Aorta (tissue), 5 donors: Measurements from ENCODE around the gene TAF8. TPM values are rescaled to one million over a fixed set of nuclear protein-coding genes. Genes with fewer than 3 reads are reported as not detected.
"Not testable (repeated sequence)": the region's sequence is repeated elsewhere in the genome, so short reads cannot be mapped to it uniquely, and the experiment has no call there.

Experiments used
- ATAC-seq: fragments of 200-7000 bp; cut with Tn5 transposase; one replicate; pipeline ENCODE4 v1.9.1; 2022; ENCODE audit warnings: moderate library complexity; ENCODE audit not compliant: low FRiP score
- DNase-seq, 2 donors: peaks; one replicate each; pipeline ENCODE4 v3.0.0-alpha.2; 2020
- H3K27ac ChIP-seq, 2 donors: one replicate each; pipeline ENCODE4 v1.5.1; 2013; ENCODE audit warnings: low read length in 2 of 2, mild to moderate bottlenecking in 2 of 2, moderate library complexity in 2 of 2, control low read depth in 1 of 2, inconsistent platforms in 1 of 2, low read depth in 1 of 2
- H3K27me3 ChIP-seq, 2 donors: one replicate each; pipeline ENCODE4 v1.6.1; 2013; ENCODE audit warnings: control low read depth in 1 of 2, low read length in 1 of 2, mild to moderate bottlenecking in 1 of 2, moderate library complexity in 1 of 2; ENCODE audit not compliant: insufficient read depth in 2 of 2, control insufficient read depth in 1 of 2
- H3K36me3 ChIP-seq, 2 donors: one replicate each; pipeline ENCODE4 v1.6.1; 2013; ENCODE audit warnings: control low read depth in 1 of 2, low read length in 1 of 2, mild to moderate bottlenecking in 1 of 2; ENCODE audit not compliant: insufficient read depth in 2 of 2, control insufficient read depth in 1 of 2
- H3K4me1 ChIP-seq, 2 donors: one replicate each; pipeline ENCODE4 v1.6.1; 2013; ENCODE audit warnings: low read length in 2 of 2, control low read depth in 1 of 2, mild to moderate bottlenecking in 1 of 2, moderate library complexity in 1 of 2; ENCODE audit not compliant: insufficient read depth in 2 of 2, control insufficient read depth in 1 of 2
- H3K4me3 ChIP-seq, 2 donors: one replicate each; pipeline ENCODE4 v1.5.1; 2013; ENCODE audit warnings: low read length in 2 of 2, control low read depth in 1 of 2, mild to moderate bottlenecking in 1 of 2
- H3K9me3 ChIP-seq: one replicate; pipeline ENCODE4 v1.6.1; 2013; ENCODE audit warnings: mild to moderate bottlenecking, low read length; ENCODE audit not compliant: control insufficient read depth
- WGBS, 2 donors: extraction: QIAGEN DNeasy Blood & Tissue Kit; methylation state at CpG; one replicate each; pipeline ENCODE4 v1.1.7; 2013; 5-methylcytosine and 5-hydroxymethylcytosine counted together
- intact Hi-C, 2 donors: fragments of 100-400 bp; cut with DNase I; formaldehyde crosslinking; loops; one replicate each; pipeline versions ENCODE4 v1.14.2 to v1.15.0; 2022
- long read RNA-seq, 2 donors: library from polyadenylated mRNA; unstranded; transcript quantifications; one replicate each; pipeline ENCODE4 v2.0.0, GENCODE V29; 2020 to 2021
- polyA plus RNA-seq, 2 donors: library from polyadenylated mRNA; stranded (reverse); fragments of 200-250 nt; gene quantifications; one replicate each; pipeline ENCODE4 v1.2.3, GENCODE V29; 2013
- total RNA-seq, 2 donors: library from RNA; stranded (reverse); fragmentation: NEBNext Ultra II Directional; extraction: Animal tissue kit (Norgen Biotek cat#: 25700); gene quantifications; one replicate each; pipeline ENCODE4 v1.2.1, GENCODE V29; 2021
- donor health status: healthy with polysubstance abuse.
- donor health status: Bipolar disorder and iron deficiency.
- donor health status: DM: no; HTN: no; CAD: no.
- donor health status: DM: no; HTN: no; CAD: no.
- donor health status: DM: yes; HTN: yes; CAD: no.

Gene TAF8, protein sequence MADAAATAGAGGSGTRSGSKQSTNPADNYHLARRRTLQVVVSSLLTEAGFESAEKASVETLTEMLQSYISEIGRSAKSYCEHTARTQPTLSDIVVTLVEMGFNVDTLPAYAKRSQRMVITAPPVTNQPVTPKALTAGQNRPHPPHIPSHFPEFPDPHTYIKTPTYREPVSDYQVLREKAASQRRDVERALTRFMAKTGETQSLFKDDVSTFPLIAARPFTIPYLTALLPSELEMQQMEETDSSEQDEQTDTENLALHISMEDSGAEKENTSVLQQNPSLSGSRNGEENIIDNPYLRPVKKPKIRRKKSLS
- total RNA-seq (10 to 100 TPM; 24.2 to 28.6 TPM), polyA plus RNA-seq (10 to 100 TPM; 14.7 to 15.0 TPM)
- long read RNA-seq, donor 1, partial matches to known transcripts, result 1 of 8 reads
- long read RNA-seq, donor 1, other reads (novel, unspliced or antisense), result 2 of 8 reads
- long read RNA-seq, donor 2, partial matches to known transcripts, result 0 of 5 reads
- long read RNA-seq, donor 2, other reads (novel, unspliced or antisense), result 4 of 5 reads

DNA sequence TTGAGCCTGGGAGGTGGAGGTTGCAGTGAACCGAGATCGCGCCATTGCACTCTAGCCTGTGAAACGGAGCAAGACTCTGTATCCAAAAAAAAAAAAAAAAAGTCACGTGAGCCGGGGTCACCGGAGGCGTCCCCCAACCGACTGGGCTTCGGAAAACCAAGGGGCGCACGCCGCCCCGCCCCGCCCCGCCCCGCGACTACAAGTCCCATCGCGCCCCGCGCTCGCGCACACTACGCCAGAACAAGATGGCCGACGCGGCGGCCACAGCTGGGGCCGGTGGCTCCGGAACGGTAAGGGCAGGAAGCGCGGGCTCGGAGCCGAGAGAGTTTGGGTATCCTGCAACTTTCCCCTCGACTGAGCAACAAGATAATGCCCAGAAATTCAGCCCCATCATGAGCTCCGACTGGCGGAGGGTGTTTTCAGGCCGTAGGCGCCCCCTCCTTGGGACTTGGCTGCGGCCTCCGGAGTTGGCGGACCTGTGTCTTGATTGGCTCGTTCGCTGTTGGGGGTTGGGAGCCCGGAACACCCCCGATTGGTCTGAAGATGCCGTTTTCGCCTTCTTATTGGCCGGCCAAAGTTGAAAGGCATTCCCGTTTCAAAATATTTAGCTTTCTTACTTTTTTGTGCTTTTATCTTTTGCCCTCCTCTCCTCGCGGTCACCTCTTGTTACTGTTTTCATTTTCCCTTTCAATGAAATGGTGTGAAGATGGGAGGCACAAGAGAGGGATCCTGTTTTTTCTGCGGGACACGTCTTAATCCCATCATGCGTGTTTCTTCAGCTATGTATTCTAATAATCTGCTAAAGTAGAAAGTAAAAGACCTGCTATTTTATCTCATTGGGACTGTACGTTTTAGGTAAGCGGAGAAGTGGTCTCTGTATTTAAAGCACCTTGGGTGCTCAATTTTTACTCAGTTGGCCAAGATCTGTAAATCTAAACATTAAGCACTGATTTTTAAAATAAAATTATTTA is at the start of gene TAF8:
TSS of gene TAF8 (plus strand) at position 228 of the 971 bp plus-strand sequence. CDS start at position 246, 18 bp downstream.
- intact Hi-C loops, result loop anchor here in 1 of 2 donors (1.0 kb wide), 1 partner anchor 155 kb away; the partner anchor contains the start of gene USP49
- 0 to 1% methylated on average over 48 to 59 of the region's 59 CpGs for WGBS, 2 donors
- ATAC-seq (peak; percentile 95), DNase-seq (peak; percentile 95 to 97)
- Histone ChIP-seq H3K4me3 (peak within 1 kb of the TSS; percentile 39 to 77), H3K9me3 (no peaks in the 10 kb centered on the region), H3K4me1 (peaks cover 0 to 2% of the 10 kb centered on the region in 2 donors), H3K27ac (peak within 1 kb of the TSS in 1 of 2 donors; percentile 39), H3K36me3 (peaks cover 0 to 3% of the 10 kb centered on the region in 2 donors), H3K27me3 (no peaks in the 10 kb centered on the region)

DNA sequence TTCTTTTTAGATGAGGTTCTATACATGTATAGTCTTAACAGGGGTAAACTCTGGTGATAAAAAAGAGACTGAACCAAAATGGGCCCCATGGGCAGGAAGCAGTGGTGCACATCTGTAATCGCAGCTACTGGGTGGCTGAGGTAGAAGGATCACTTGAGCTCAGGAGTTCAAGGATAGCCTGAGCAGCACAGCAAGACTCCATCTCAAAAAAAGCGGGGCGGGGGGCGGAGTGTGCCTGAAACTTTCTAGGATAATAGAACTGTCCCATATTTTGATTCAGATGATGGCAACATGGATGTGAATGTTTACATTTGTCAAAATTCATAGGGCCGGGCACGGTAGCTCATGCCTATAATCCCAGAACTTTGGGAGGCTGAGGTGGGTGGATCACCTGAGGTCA is 48.8 kb upstream of the TAF8 start:
- no peak overlapping the region for H3K4me3 ChIP-seq
- H3K27ac ChIP-seq, result no peak overlapping the region
- H3K4me1 ChIP-seq, result no peaks in the 10 kb centered on the region
- H3K27me3 ChIP-seq, result no peaks in the 10 kb centered on the region
- 96 to 97% methylated on average over 6 of the region's 6 CpGs for WGBS, 2 donors
- DNase-seq, result no peak
- ATAC-seq, result no peak
- no peaks in the 10 kb centered on the region for H3K9me3 ChIP-seq
- intact Hi-C loops, result no loop called here
- H3K36me3 ChIP-seq, result peaks cover 0 to 3% of the 10 kb centered on the region in 2 donors

DNA sequence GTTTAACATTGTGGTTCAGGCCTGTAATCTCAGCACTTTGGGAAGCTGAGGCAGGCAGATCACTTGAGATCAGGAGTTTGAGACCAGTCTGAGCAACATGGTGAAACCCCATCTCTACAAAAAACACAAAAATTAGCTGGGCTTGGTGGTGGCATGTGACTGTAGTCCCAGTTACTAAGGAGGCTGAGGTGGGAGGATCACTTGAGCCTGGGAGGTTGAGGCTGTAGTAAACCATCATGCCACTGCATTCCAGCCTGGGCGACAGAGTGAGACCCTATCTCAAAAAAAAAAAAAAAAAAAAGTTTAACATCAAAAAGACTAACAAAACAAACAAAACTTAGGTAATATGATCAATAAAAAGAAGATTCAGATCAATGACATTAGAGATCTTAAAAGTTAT is 46.7 kb upstream of the TAF8 start:
- H3K27me3 ChIP-seq, H3K9me3 ChIP-seq, H3K4me1 ChIP-seq, intact Hi-C loops, H3K36me3 ChIP-seq, DNase-seq, H3K27ac ChIP-seq, ATAC-seq, H3K4me3 ChIP-seq: not testable (repeated sequence)
- WGBS, 2 donors, result 96 to 100% methylated on average over 1 of the region's 1 CpG

DNA sequence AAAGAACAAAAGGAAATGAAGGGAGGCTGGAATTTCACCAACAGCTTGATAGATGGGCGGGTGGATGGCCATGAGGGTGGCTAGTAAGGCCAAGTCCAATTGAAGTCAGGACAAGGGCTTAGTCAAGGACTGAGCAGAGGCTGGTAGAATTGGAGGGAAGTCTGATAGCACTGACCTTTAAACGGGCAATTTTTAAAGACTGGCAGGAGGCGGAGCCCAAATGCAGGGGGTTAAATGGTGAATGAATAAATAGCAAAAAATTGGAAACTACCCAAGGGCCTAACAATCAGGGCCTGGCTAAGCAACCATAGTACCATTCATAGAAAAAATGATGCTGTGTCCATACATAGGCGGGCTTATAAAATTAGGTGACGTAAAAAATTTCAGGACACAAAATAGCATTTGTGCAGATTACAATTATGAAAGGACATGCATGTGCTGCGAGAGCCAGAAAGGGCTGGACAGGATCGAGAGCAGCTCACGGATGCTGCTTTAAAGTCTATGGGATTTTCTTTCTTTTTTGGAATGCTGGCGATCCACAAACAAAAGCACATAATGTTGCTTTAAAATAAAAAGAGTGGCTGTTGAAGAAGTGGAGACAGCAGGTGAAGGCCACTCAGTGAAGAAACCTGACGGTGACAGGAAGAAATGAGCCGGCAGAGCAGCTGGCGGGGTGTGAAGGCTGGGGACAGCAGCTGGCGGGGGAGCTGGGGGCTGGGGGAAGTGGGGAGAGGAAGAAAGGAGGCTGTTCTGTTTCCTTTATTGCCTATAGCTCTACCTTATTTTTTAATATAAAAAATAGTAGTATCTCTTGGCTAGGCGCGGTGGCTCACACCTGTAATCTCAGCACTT is 42.8 kb upstream of the TAF8 start:
- H3K9me3 ChIP-seq, result no peaks in the 10 kb centered on the region
- no peak for DNase-seq
- no peak overlapping the region for H3K4me3 ChIP-seq
- intact Hi-C loops, result no loop called here
- no peaks in the 10 kb centered on the region for H3K27me3 ChIP-seq
- peaks cover 0 to 2% of the 10 kb centered on the region in 2 donors for H3K36me3 ChIP-seq
- no peak overlapping the region for H3K27ac ChIP-seq
- 78 to 82% methylated on average over 15 of the region's 15 CpGs for WGBS, 2 donors
- no peaks in the 10 kb centered on the region for H3K4me1 ChIP-seq
- ATAC-seq, result no peak

DNA sequence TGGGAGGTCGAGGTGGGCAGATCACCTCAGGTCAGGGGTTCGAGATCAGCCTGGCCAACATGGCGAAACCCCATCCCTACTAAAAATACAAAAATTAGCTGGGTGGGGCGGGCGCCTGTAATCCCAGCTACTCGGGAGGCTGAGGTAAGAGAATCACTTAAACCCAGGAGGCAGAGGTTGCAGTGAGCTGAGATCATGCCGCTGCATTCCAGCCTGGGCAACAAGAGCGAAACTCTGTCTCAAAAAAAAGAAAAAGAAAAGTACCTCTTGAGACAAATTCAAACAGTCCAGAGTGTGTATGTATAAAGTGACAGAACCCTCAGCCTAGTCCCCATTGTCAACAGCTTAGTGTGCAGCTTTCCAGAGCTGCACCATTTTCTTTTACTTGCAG is 42.2 kb upstream of the TAF8 start:
- H3K4me1 ChIP-seq, H3K36me3 ChIP-seq, H3K4me3 ChIP-seq, H3K27me3 ChIP-seq, ATAC-seq, intact Hi-C loops, H3K27ac ChIP-seq, H3K9me3 ChIP-seq, DNase-seq: not testable (repeated sequence)
- 85 to 91% methylated on average over 8 of the region's 8 CpGs for WGBS, 2 donors

DNA sequence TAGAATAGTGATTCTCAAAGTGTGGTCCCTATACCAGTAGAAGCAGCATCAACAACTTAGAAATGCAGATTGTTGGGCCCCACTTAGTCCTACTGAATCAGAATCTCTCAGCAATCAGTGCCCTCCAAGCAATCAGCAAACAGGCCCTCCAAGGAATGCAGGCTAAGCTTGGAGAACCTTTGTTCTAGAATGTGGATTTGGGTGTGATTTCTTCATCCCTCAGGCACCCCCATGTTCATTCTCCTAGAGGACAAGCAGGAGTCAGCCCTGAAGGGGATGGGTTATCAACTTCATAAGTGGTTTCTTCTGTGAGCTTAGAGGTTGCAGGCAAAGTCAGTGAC is 40.5 kb upstream of the TAF8 start:
- DNase-seq (no peak), ATAC-seq (no peak)
- Histone ChIP-seq H3K4me3 (no peak overlapping the region), H3K9me3 (no peaks in the 10 kb centered on the region), H3K36me3 (peaks cover 0 to 2% of the 10 kb centered on the region in 2 donors), H3K27me3 (no peaks in the 10 kb centered on the region), H3K27ac (no peak overlapping the region), H3K4me1 (no peaks in the 10 kb centered on the region)
- intact Hi-C loops, result no loop called here

DNA sequence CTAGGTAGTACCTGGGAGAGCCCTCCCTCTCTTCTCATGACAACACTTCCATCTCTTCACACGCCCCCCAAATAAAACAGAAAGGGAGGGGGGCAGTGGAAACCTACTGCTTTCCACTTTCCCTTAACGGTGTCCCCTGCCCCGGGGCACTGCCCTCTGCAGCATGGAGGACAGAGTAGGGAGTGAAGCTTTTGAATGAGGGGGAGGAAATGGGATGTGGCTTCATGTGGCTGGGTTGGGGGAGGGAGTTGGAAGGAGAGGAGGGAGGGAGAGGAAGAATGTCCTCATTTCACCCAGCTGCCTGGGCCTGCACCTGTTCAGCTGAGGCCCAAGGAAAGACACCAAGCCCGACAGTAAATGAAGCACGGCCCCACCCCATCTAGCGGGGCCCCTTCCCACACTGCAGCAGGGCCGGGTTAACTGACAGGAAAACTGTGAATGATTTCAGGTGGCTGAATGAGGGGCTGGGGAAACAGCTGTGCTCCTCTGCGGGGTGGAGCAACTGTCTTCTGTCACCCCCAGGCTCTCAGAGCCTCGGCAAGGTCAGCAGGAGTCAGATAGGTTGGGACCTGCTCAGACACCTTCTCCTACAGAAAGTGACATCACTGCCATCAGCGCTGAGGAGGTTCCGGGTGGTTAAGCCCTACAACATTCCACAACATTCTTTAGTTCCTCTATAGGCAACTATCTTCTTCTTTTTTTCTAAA is 40.0 kb upstream of the TAF8 start:
- no peak overlapping the region for H3K4me3 ChIP-seq
- H3K4me1 ChIP-seq, result no peaks in the 10 kb centered on the region
- H3K27ac ChIP-seq, result no peak overlapping the region
- WGBS, 2 donors, result 69 to 70% methylated on average over 11 of the region's 11 CpGs
- no peak for ATAC-seq
- H3K36me3 ChIP-seq, result peaks cover 0 to 2% of the 10 kb centered on the region in 2 donors
- intact Hi-C loops, result no loop called here
- DNase-seq, result no peak
- H3K27me3 ChIP-seq, result no peaks in the 10 kb centered on the region
- H3K9me3 ChIP-seq, result no peaks in the 10 kb centered on the region
